ACHN (cell line): ENCODE results near the gene CUL9.

Experiments
- DNase-seq: peaks from one replicate; pipeline ENCODE4 v3.0.0-alpha.2; 2015
- in situ Hi-C: cut with HindIII; loops from 2 replicates; pipeline ENCODE4 v1.10.0; 2017; ENCODE audit warnings: low sequenced_read_pairs, low pct_ligation_motif_present, low pct_unique_long_range_greater_than_20kb

The CUL9 gene

DNA sequence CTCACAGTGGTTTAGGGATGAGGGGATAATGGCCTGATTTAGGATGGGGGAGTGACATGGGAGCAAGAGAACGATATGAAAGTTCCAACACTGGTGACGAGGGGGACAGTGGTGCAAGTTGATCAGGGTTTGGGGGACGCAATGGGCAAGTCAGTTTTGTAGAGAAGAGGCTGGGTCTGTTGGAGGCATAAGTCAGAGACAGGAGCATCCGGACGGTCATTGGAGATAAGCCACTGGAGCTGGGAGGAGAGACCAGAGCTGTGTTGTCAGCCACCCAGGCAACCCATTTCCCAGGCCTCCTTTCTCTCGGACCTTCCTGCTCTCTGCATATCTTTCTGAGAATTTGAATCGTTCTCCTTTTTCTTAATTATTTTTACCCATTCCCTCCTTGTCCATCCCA lies 37.8 kb downstream of the CUL9 start:
- no peak for DNase-seq
- in situ Hi-C loops = no loop called here

DNA sequence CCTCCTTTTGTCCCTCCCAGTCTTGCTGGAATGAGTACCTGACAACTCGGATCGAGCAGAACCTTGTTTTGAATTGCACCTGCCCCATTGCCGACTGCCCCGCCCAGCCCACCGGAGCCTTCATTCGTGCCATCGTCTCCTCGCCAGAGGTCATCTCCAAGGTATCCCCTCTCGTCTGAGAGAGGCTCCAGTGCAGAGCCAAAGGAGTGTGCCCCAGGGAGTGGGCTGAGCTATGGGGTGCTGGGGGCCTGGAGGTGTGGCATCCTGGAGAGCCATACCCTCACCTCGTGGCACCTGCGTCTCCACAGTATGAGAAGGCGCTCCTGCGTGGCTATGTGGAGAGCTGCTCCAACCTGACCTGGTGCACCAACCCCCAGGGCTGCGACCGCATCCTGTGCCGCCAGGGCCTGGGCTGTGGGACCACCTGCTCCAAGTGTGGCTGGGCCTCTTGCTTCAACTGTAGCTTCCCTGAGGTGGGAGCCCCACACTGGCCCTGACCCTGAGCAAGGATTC lies 38.5 kb downstream of the CUL9 start:
- in situ Hi-C loops = no loop called here
- no peak for DNase-seq

DNA sequence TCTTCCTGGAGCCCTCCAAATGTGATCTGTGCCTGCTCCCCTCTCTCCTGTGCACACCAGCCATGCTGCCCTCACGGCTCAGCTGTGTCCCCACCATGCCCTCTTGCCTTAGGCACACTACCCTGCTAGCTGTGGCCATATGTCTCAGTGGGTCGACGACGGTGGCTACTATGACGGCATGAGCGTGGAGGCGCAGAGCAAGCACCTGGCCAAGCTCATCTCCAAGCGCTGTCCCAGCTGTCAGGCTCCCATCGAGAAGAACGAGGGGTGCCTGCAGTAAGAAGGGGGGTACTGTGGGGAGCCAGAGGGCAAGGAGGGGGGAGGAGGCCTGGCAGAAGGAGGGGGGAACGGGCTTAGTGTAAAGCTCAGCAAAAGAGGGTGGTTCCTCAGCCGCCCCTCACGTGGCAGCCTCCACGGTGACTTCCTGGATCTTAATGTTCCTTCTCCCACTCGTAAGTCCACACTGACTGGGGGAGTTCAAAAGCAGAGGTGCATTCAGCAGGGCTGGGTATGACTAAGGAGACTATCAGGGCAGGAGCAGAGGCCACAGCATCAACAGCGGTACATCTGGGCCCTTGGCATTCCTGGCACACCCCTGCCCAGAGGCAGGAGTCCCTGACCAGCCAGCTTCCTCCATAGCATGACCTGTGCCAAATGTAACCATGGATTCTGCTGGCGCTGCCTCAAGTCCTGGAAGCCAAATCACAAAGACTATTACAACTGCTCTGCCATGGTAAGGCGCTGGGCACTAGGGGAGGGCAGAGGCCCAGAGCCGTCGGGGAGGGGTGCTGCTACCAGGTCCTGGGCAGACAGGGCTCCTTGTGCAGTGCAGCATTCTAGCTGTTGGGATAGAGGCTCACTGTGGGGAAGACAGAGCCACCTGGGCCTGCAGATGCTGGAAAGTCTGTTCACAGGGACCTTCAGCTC lies 39.3 kb downstream of the CUL9 start:
- in situ Hi-C loops = no loop called here
- DNase-seq = no peak

DNA sequence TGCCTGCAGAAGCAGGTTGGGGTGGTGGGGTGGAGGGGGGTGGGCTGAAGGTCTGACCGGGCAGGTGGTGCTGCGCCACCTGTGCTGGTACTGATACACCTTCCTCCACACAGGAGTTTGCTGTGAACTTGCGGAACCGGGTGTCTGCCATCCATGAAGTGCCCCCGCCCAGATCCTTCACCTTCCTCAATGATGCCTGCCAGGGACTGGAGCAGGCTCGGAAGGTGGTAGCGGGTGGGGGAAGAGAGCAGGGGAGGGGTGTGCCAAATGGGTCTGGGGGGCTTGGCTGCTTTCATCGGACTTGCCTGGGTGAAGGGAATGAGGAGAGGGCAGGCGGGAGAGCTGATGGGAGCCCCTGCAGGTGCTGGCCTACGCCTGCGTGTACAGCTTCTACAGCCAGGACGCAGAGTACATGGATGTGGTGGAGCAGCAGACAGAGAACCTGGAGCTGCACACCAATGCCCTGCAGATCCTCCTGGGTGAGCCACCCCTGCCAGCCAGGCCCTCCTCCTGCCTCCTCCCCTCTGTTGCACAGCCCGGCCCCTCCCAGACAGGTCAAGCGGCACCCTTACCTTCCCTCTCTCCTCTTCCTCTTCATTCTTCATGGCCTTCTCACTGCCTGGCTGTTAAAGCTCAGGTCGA lies 40.5 kb downstream of the CUL9 start:
- no peak for DNase-seq
- in situ Hi-C loops = no loop called here

DNA sequence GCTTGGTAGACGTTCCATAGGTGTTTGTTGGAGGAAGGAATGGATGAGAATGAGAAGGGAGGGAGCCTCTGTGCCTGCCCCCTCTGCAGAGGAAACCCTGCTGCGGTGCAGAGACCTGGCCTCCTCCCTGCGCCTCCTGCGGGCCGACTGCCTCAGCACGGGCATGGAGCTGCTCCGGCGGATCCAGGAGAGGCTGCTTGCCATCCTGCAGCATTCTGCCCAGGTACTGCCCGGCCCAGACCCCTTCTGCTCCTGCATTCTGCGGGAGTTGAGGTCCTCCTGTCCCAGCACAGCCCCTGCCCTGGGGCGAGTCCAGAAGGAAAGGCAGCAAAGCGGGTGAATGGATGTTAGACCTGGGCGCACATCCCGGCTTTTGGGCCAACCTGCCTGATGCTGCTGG lies 41.2 kb downstream of the CUL9 start:
- in situ Hi-C loops = no loop called here
- DNase-seq = no peak

DNA sequence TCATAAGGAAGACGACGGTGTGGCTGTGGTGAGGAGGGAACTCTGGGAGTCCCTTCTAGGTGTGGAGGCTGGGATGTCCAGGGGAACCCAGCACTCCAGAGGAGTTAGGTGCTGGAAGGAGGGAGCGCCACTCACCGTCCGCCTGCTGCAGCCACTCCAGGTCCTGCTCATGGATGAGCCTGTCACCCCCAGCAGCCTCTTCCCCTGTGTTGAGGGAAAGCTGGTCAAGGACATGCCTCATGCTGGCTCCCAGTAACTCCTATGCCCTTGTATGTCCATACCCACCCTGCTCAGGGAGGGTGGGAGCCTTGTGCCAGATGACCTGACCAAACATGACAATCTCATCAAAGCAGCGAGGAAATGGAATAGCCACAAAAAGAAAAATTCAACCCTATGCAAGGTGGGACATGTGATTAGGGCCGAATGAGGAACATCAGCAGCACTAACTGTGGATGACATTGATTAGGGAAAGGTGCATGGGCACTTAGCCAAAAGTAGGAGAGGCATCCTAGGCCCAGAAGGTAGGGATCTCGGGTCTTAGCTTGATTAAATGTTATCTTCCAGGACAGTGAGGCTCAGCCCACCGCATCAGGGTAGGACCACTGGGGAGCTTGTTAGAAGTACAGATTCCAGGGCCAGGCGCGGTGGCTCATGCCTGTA lies 44.3 kb downstream of the CUL9 start:
- in situ Hi-C loops = no loop called here
- DNase-seq = no peak

DNA sequence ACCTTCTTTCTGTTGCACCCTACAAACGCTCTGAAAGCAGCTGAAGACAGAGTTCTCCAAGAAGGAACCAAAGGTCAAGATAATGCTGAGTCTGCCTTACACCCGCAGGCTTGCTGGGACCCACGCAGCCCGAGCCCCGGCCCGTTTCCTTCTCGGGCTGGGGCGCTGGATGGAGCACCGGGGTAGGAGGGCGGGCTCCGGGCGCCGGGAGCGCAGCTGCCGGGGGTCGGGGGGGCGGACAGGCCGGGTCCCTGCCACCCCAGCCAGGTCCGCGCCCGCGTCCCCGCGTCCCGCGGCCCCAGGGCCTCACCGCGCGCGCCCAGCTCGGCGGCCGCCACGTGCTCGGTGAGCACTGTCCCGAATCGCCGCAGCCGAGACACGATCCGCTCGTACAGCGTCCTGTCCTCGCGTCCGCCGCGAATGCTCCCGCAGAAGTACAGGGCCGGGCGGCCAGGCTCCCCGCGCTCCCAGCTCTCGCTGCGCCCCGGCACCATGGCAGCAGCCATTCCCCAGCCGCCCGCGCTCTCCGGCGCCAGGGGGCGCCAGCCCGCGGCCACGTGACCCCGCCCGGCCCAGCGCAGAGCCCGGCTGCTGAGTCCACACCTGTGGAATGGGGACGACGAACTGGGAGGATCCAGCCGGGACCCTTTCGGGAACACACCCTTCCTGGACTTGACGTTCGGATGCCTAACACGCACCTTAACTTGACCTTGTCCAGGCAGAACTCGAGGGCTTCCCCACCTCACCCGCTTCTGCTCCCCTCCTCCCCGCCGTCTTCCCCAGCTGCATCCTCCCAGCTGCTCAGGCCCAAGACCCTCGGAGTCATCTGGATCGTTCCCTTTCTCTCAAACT lies 47.2 kb downstream of the CUL9 start, which contains the start of gene DNPH1:
Gene DNPH1 (minus strand): TSS at position 531 of the 852 bp plus-strand sequence. CDS start 25 bp downstream, at position 506.
- peak; percentile 69 for DNase-seq
- in situ Hi-C loops = no loop called here

DNA sequence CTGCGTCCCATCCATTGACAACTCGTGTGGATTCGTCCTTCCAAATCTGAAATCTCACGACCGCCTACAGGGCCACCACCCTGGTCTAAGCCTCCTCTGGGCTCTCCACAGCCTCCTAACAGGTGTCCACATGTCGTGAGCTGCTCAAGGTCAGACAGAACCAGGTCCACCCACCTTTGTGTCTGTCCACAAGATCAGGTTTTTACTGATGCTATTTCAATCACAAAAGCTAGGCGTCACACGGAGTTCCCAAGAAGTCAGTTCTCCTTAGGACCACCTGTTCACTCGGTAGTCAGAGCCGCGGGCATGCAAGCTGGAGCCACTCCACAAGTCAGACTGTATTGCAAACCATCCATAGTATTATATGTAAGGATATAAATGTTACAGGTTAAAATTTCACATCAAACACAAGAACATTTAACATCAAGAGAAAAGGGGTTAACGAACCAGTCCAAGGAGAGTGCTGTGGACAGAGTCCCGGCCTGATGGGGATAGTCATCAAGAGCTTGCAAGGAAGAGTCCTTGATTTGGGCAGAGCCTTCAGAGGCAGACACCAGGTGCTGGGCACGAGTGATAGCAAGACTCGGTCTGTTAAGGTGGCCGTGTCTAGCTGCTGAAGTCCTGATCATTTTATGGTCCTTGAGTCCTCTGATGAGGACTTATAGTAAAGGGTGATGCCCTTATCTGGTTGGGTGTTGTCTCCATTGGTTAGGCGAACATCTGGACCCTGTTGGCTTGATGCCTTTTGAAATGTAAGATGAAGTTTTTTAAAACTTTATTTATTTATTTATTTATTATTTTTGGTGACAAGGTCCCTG lies 48.0 kb downstream of the CUL9 start:
- in situ Hi-C loops = no loop called here
- no peak for DNase-seq

DNA sequence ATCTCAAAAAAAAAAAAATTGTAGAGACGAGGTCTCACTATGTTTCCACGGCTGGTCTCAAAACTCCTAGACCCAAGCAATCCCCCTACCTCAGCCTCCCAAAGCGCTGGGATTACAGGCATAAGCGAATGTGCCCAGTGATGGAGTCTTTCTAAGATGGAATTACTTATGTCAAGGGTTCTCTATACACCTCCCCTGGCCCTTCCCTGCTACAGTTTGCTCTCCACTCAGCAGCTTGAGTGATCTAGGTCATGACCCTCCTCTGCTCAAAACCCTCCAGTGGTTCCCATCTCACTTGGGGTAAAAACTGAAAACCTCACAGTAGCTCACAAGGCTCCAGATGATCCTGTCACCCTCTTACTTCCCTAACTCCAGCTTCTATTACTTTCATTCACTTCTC lies 49.1 kb downstream of the CUL9 start:
- in situ Hi-C loops = no loop called here

DNA sequence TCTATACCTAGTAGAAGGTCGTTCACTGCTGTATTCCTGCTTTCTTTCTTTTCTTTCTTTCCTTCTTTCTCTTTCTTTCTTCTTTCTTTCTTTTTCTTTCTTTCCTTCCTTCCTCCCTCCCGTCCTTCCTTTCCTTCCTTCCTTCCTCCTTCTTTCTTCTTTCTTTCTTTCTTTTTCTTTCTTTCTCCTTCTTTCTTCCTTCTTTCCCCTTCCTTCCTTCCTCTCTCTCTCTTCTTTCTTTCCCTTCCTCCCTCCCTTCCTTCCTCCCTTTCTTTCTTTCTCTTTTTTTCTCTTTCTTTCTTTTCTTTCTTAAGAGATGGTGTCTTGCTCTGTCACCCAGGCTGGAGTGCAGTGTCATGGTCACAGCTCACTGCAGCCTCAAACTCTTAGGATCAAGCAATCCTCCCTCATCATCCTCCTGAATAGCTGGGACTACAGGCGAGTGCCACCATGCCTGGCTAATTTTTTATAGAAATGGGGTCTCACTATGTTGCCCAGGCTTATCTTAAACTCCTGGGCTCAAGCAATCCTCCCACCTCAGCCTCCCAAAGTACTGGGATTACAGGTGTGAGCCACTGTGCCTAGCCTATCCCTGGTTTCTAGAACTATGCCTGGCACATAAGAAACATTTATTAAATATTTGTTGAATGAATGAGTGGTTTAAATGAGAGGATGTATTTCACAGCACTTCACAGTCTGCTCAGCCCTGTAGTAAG lies 49.9 kb downstream of the CUL9 start:
- in situ Hi-C loops = no loop called here
- no peak for DNase-seq

More for the DNA sequence above, 49.1 kb downstream of the CUL9 start:
- DNase-seq = no peak

DNA sequence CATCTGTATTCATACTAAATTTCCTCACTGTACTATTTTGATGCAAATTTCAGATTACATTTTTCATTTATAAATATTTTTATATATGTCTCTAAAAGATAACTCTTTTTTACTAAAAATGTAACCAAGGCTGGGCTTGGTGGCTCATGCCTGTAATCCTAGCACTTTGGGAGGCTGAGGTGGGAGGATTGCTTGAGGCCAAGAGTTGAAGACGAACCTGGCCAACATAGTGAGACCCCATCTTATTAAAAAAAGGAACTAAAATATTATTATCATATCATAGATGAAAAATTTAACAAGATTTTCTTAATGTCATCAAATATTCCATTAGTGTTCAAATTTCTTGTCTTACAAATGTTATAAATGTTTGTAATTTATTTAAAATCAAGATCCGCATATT lies 53.8 kb downstream of the CUL9 start:
- in situ Hi-C loops = no loop called here
- DNase-seq = no peak

DNA sequence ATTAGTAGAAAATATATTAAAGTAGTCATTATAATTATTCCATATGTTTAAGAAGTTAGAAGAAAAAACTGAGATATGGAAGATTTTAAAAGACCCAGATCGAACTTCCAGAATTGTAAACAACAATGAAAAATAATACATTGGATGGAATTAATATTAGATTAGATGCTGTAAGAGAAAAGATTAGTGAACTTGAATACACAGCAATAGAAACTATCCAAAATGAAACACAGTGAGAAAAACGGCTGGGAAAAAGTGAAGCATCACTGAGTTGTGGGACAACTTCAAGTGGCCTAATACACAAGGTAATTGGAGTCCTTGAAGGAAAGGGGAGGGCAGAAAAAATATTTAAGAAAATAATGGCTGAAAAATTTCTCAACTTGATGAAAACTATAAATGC lies 57.1 kb downstream of the CUL9 start:
- in situ Hi-C loops = no loop called here

DNA sequence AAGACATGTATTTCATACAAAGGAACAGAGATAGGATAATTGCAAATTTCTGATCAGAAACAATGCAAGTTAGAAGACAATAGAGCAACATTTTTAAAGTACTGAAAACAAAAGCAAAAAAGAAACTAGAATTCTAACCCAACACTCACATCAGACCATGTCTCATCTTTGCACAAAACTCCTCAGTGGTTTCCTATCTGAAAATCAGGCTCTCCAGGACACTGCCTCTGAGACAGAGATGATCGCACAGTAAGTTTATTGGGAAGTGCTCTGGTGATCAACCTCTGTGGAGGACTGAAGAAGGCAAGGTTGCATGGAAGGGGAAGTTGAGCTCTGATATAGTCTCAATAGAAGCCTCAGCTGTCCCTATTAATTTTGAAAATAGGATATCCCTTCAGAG lies 59.0 kb downstream of the CUL9 start:
- in situ Hi-C loops = no loop called here
- DNase-seq = no peak

More for the DNA sequence above, 57.1 kb downstream of the CUL9 start:
- no peak for DNase-seq

DNA sequence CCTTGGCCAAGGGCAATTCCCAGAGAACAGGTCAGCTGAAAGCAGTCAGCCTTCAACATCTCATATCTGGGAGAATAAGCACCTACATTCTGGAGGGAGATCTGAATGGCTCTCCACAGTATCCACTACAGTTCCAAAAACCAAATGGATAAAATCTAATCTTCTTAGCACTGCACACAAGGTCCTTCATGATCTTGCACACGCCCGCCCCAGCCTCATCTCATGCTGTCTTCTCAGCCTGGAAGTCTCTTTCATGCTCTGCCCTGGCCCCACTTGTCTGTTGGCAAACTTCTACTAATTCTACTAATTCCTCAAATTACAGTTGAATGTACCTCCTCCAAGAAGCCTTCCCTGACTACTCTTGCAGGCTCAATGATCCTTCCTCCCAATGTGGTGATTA lies 59.5 kb downstream of the CUL9 start:
- in situ Hi-C loops = no loop called here

DNA sequence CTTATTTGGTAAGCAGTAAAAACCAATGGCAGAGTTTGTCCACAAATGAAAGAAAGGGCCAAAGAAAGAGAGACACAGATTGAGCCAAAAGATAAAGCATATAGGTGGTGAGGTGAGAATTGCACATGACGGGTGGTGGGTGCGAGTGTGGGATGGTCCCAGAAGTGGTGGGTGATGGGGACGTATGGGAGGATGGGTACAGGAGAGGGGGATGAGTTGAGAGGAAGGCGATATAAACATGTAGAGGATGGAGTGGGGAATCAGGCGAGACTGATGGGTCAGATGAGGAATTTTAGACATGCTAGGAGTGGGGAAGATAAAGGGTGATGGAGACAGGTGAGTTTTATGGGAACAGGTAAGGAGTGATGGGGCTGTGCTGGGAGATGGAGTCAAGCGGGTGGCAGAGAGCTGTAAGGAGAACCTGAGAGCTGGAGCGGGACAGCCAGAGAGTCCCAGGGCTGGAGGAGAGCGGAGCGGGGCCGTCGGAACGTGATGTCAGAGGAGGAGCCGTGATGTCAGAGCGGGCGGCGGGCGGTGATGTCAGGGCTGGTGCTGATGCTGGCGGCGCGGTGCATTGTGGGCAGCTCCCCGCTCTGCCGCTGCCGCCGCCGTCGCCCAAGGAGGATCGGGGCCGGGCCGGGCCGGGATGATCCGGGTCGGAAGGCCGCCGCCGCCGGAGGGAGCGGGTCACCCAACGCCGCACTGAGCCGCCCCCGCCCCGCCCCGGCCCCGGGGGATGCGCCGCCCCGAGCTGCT lies 61.1 kb downstream of the CUL9 start, which contains the start of gene TTBK1:
Gene TTBK1 (plus strand): TSS at position 574 of the 756 bp plus-strand sequence. CDS start 3,180 bp downstream, outside the sequence.
- no peak for DNase-seq
- in situ Hi-C loops = no loop called here

More for the DNA sequence above, 59.5 kb downstream of the CUL9 start:
- no peak for DNase-seq

DNA sequence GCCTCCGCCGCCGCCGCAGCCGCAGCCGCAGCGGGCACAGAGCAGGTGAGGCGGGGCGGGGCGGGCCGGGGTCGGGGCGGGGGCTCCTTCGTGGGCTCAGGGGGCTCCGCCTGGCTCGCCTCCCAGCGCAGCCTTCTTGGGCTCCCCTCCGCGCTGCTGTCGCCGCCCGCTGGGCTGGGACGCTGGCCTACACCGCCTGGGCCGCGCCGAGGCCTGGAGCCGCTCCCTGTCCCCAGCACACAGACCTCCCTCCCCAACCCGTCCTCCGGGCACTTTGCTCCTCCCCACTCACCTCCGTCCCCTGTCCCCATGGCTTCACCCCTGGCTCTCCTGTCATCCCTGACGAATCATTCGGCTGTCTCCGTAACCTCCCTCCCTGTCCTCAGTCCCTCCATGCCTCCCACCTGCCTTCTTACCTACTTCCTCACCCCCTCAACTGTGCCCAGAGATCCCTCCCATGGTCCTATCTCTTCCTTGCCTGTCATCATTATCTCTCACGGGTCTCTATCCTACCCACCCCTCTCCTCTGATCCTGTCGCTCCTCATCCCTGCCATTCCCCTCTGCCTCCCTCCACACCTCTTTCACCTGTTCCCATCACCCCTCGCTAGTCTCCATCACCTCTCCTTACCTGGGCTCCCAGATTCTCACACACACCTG lies 61.8 kb downstream of the CUL9 start:
- in situ Hi-C loops = no loop called here
- DNase-seq = no peak
